HepG2 (cell line): ENCODE data around the gene TAF3. TPM values are rescaled to one million over a fixed set of nuclear protein-coding genes. Genes with fewer than 3 reads are reported as not detected.

ENCODE experiments used
- ATAC-seq: fragments of 200-7000 bp; cut with Tn5 transposase; 3 replicates; pipeline ENCODE4 v1.9.1; 2020; ENCODE audit warnings: mild to moderate bottlenecking, moderate library complexity
- BruUV-seq: library from RNA; stranded (reverse); fragments of 400-500 nt; replicated peaks from 2 replicates; lab custom pipeline; 2021; lab: Mats Ljungman, UMichigan
- CTCF ChIA-PET: fragments of 300-600 bp; formaldehyde crosslinking; extraction: SDS; loops from one replicate; lab custom pipeline; 2021; ENCODE audit warnings: low total read pairs, inconsistent platforms, low intra/inter-chr PET ratio; lab: Yijun Ruan, JAX
- POLR2A ChIA-PET: fragments of 350-600 bp; sonication (Branson Sonifier 250); formaldehyde crosslinking; loops from one replicate; lab custom pipeline; 2020; ENCODE audit warnings: antibody characterized with exemption, inconsistent platforms; lab: Yijun Ruan, JAX
- DNase-seq: peaks from one replicate; pipeline ENCODE4 v3.0.0-alpha.2; 2015; ENCODE audit warnings: low spot score
- FAIRE-seq: peaks from 3 replicates; lab custom pipeline; 2011; peaks lifted over from hg19 to GRCh38; lab: Jason Lieb, UNC
- H2AFZ ChIP-seq: one replicate; pipeline ENCODE4 v1.6.1; 2011; ENCODE audit warnings: low read length, inconsistent platforms
- H3K27ac ChIP-seq: fragments of 300-600 bp; 3 replicates; pipeline ENCODE4 v1.8.0; 2011; ENCODE audit warnings: mixed run types, mild to moderate bottlenecking, mixed read lengths, low read length, inconsistent platforms; ENCODE audit not compliant: insufficient read depth; ENCODE audit errors: extremely low read length
- H3K27me3 ChIP-seq, 2 experiments: fragments of 200-600 bp in 1 of 2; 2 replicates in 1 of 2; 3 replicates in 1 of 2; pipeline versions ENCODE4 v1.6.0 to v1.8.0; 2011; ENCODE audit warnings: low read length in 2 of 2, mild to moderate bottlenecking in 2 of 2, moderate library complexity in 2 of 2, inconsistent platforms in 1 of 2; ENCODE audit not compliant: insufficient read depth in 2 of 2, control insufficient read depth in 1 of 2
- H3K36me3 ChIP-seq, 2 experiments: fragments of 200-600 bp in 1 of 2; replicated peaks in 1 of 2; 2 replicates in 1 of 2; 3 replicates in 1 of 2; pipeline versions ENCODE4 v1.5.1 to v1.8.0; 2011; ENCODE audit warnings: low read length in 2 of 2, inconsistent platforms in 1 of 2; ENCODE audit not compliant: insufficient read depth in 2 of 2, control insufficient read depth in 1 of 2
- H3K4me1 ChIP-seq: 2 replicates; pipeline ENCODE4 v1.5.1; 2012; ENCODE audit warnings: low read length, inconsistent platforms; ENCODE audit not compliant: insufficient read depth
- H3K4me2 ChIP-seq: 2 replicates; pipeline ENCODE4 v1.6.0; 2011; ENCODE audit warnings: low read depth, low read length, inconsistent platforms
- H3K4me3 ChIP-seq, 3 experiments: fragments of 200-600 bp in 1 of 3; sonication (generic), shearing (Covaris generic) in 1 of 3; replicated peaks in 1 of 3; 2 replicates each; pipeline ENCODE4 v1.5.1; 2011 to 2016; ENCODE audit warnings: low read length in 3 of 3, inconsistent platforms in 2 of 3, low read depth in 2 of 3, mild to moderate bottlenecking in 2 of 3, control low read depth in 1 of 3, mixed read lengths in 1 of 3; ENCODE audit not compliant: insufficient read depth in 1 of 3
- H3K79me2 ChIP-seq: one replicate; pipeline ENCODE4 v1.6.1; 2011; ENCODE audit warnings: low read length, inconsistent platforms; ENCODE audit not compliant: insufficient read depth
- H3K9ac ChIP-seq: 2 replicates; pipeline ENCODE4 v1.6.0; 2011; ENCODE audit warnings: mild to moderate bottlenecking, low read depth, low read length, inconsistent platforms; ENCODE audit not compliant: insufficient read depth
- H3K9me3 ChIP-seq: 2 replicates; pipeline ENCODE4 v1.5.1; 2012; ENCODE audit warnings: mild to moderate bottlenecking, low read length
- H4K20me1 ChIP-seq: 2 replicates; pipeline ENCODE4 v1.6.0; 2011; ENCODE audit warnings: inconsistent platforms, mild to moderate bottlenecking, low read length, moderate library complexity; ENCODE audit not compliant: insufficient read depth
- CEBPB ChIP-seq: IDR thresholded peaks from 2 replicates; pipeline ENCODE4 v1.6.1; 2011; ENCODE audit warnings: low read depth, low read length, improper control_type of control experiment, borderline replicate concordance
- FOSL2 ChIP-seq: sonication (generic); formaldehyde crosslinking; IDR thresholded peaks from 2 replicates; pipeline ENCODE4 v1.4.0; 2020; ENCODE audit warnings: missing genetic modification reagents
- KLF15 ChIP-seq: sonication (generic); formaldehyde crosslinking; IDR thresholded peaks from 2 replicates; pipeline ENCODE4 v1.8.1; 2023; ENCODE audit warnings: borderline replicate concordance, mild to moderate bottlenecking, inconsistent platforms, missing genetic modification reagents, mixed read lengths
- PAF1 ChIP-seq: IDR thresholded peaks from 2 replicates; pipeline ENCODE4 v1.6.1; 2016; ENCODE audit warnings: missing genetic modification reagents, missing compliant biosample characterization
- WGBS: methylation state at CpG from one replicate; pipeline ENCODE4 v1.1.6; 2017; ENCODE audit warnings: low lambda C conversion rate; 5-methylcytosine and 5-hydroxymethylcytosine counted together
- in situ Hi-C: cut with HindIII; loops from 2 replicates; pipeline ENCODE4 v1.10.0; 2017; ENCODE audit warnings: low pct_unique_long_range_greater_than_20kb; ENCODE audit not compliant: extremely low pct_ligation_motif_present
- intact Hi-C: fragments of 100-400 bp; cut with micrococcal nuclease; formaldehyde crosslinking; loops from one replicate; pipeline ENCODE4 v1.10.0; 2022; ENCODE audit not compliant: unreplicated experiment
- polyA plus RNA-seq, 8 experiments: library from polyadenylated mRNA; depleted of rRNA in 3 of 8; stranded (reverse) in 7 of 8; unstranded in 1 of 8; fragments of >200 nt; fragmentation: Illumina TruSeq in 4 of 8; extraction: Trizol in 4 of 8; gene quantifications; 2 replicates each; pipeline versions ENCODE4 v1.2.1 to v1.2.3, GENCODE V29; 2011 to 2016; ENCODE audit warnings: low read depth in 4 of 8, missing spikeins in 1 of 8, mixed read lengths in 1 of 8; ENCODE audit not compliant: insufficient read depth in 1 of 8
- total RNA-seq, 5 experiments: library from RNA; depleted of rRNA; stranded (reverse); fragments of >200 nt; fragmentation: Illumina TruSeq; extraction: Trizol; gene quantifications; 2 replicates each; pipeline ENCODE4 v1.2.3, GENCODE V29; 2016; ENCODE audit warnings: low read depth in 1 of 5

Gene TAF3
- total and polyA plus RNA-seq, 2 of the 13 experiments (the other 11 are each of a cell fraction or from before 2014, with no cell fraction given): 1.7 to 2.9 TPM

DNA sequence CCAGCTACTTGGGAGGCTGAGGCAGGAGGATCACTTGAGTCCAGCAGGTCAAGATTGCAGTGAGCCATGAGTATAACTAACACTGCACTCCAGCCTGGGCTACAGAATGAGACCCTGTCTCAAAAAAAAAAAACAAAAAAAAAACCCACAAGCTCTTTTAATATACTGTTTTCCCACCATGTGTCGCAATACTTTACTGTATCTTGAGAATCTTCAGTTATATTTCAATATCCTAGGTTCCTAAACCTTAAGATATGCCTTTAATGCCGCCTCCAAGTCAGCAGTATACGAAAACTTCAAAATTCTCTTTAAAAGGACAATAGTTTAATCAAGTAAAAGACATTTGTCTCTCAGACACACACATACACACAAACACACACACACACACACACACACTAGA lies 62.8 kb downstream of the TAF3 start:
- in situ Hi-C loops: no loop called here
- BruUV-seq: no TSS peak

DNA sequence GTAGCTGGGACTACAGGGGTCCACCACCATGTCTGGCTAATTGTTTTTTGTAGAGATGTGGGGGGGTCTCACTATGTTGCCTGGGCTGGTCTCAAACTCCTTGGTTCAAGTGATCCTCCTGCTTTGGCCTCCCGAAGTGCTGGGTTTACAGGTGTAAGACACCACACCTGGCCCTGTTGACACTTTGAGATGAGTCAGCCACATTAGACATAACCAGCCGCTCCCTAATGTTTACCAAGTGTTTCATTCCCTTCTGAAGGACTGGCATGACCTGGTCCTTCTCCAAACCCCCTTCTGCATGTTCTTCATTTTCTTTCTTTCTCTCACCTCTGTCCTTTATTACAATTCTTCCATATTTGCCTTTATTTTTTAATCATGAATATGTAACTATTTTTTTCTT lies 67.8 kb downstream of the TAF3 start:
- no peak for DNase-seq
- Histone ChIP-seq H3K9me3 (no peaks in the 10 kb centered on the region), H3K9ac (no peak overlapping the region), H3K27me3 (no peaks in the 10 kb centered on the region), H3K4me3 (no peak overlapping the region)
- intact Hi-C loops: no loop called here
- BruUV-seq: no TSS peak
- POLR2A ChIA-PET: interaction anchor here (1.1 kb wide), 1 partner anchor 185 kb away, joined by 3 read pairs; no protein-coding TSS in a partner anchor
- in situ Hi-C loops: no loop called here
- CTCF ChIA-PET: no interaction called here
- no peak for FAIRE-seq
- 0 out of 2 replicates have a peak, but pooled peaks have one; percentile 23 for TF ChIP-seq FOSL2
- TF ChIP-seq KLF15 (CRISPR knock-in tag): no peak
- TF ChIP-seq, all 625 proteins: peak for 1
- Histone ChIP-seq H4K20me1 (no peaks in the 10 kb centered on the region), H3K4me2 (no peak overlapping the region), H3K79me2 (no peaks in the 10 kb centered on the region), H2AFZ (no peak overlapping the region), H3K4me1 (no peaks in the 10 kb centered on the region), H3K27ac (no peak overlapping the region), H3K36me3 (no peaks in the 10 kb centered on the region)
- WGBS: 95% methylated on average over 2 of the region's 2 CpGs
- no peak for ATAC-seq

More for the DNA sequence above, 62.8 kb downstream of the TAF3 start:
- TF ChIP-seq CEBPB: peak; percentile 39; the same call in 1 of the 2 replicates
- TF ChIP-seq PAF1: no peak
- TF ChIP-seq, all 625 proteins: peak for 1
- Histone ChIP-seq H3K79me2 (no peaks in the 10 kb centered on the region), H3K4me2 (no peak overlapping the region), H3K9me3 (no peaks in the 10 kb centered on the region), H3K36me3 (no peaks in the 10 kb centered on the region), H2AFZ (no peak overlapping the region), H3K4me3 (no peak overlapping the region), H3K27me3 (no peaks in the 10 kb centered on the region), H3K27ac (no peak overlapping the region), H3K4me1 (no peaks in the 10 kb centered on the region), H4K20me1 (no peaks in the 10 kb centered on the region), H3K9ac (no peak overlapping the region)
- FAIRE-seq (no peak), DNase-seq (no peak), ATAC-seq (no peak)
- WGBS: over 99% methylated on average over 3 of the region's 3 CpGs
- intact Hi-C loops: no loop called here
- CTCF ChIA-PET: no interaction called here
- POLR2A ChIA-PET: no interaction called here
